Measurements from ENCODE around the gene AGFG1.

DNA sequence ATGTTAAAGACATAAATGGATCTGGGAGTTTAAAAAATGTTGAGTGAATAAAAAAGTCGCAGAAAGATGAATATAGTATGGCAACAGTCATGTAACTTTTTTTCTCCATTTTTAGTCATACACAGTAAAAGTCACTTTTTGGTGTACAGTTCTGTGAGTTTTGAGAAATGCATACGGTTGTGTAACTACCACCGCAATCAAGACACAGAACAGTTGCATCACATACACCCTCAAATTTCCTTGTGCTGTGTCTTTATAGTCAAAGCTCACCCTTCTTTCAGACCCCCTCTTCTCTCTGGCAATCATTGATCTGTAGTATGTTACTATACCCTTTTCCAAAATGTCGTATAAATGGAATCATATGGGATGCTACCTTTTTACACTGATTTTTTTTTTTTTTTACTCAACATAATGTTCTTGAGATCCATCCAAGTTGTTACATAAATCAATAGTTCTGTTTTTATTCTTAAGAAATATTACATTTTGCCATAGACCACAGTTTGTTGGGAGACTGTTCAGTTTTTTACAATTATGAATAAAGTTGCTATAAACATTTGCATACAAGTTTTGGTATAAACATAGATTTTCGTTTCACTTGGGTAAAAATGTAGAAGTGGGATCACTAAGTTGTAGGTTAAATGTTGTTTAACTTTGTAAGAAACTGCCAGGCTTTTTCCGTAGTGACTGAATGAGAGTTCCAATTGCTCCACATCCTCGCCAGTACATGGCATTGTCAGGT, 35.4 kb upstream of the AGFG1 start:
- TF ChIP-seq POLR2A (IDR thresholded peaks at IDR 0.05): no peak
- TF ChIP-seq, protein P1, sequence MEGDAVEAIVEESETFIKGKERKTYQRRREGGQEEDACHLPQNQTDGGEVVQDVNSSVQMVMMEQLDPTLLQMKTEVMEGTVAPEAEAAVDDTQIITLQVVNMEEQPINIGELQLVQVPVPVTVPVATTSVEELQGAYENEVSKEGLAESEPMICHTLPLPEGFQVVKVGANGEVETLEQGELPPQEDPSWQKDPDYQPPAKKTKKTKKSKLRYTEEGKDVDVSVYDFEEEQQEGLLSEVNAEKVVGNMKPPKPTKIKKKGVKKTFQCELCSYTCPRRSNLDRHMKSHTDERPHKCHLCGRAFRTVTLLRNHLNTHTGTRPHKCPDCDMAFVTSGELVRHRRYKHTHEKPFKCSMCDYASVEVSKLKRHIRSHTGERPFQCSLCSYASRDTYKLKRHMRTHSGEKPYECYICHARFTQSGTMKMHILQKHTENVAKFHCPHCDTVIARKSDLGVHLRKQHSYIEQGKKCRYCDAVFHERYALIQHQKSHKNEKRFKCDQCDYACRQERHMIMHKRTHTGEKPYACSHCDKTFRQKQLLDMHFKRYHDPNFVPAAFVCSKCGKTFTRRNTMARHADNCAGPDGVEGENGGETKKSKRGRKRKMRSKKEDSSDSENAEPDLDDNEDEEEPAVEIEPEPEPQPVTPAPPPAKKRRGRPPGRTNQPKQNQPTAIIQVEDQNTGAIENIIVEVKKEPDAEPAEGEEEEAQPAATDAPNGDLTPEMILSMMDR (IDR thresholded peaks at IDR 0.05): no peak

All from heart left ventricle (tissue), 13 donors.